Upper lobe of left lung (tissue), 4 donors: ENCODE data around the gene RHBG.

Experiments used
- EP300 ChIP-seq, 4 donors: sonication (generic); formaldehyde crosslinking; IDR thresholded peaks; one replicate each; pipeline ENCODE4 v1.5.1; 2017; ENCODE audit warnings: antibody characterized with exemption in 4 of 4, control low read depth in 2 of 4
- POLR2A ChIP-seq, 4 donors: fragments of 450-650 bp; IDR thresholded peaks; one replicate each; pipeline ENCODE4 v1.5.1; 2016 to 2017; ENCODE audit warnings: antibody characterized with exemption in 4 of 4, mild to moderate bottlenecking in 2 of 4
- POLR2AphosphoS5 ChIP-seq, 2 donors: sonication (generic); formaldehyde crosslinking; IDR thresholded peaks; one replicate each; pipeline ENCODE4 v1.5.1; 2017; ENCODE audit warnings: antibody characterized with exemption in 2 of 2
- TF ChIP-seq, protein P1 (sequence below), 6 experiments: fragments of 450-650 bp in 4 of 6; fragments of 200-600 bp in 2 of 6; sonication (generic) in 2 of 6; IDR thresholded peaks; one replicate each; pipeline ENCODE4 v1.5.1; 2016 to 2019; ENCODE audit warnings: antibody characterized with exemption in 6 of 6

DNA sequence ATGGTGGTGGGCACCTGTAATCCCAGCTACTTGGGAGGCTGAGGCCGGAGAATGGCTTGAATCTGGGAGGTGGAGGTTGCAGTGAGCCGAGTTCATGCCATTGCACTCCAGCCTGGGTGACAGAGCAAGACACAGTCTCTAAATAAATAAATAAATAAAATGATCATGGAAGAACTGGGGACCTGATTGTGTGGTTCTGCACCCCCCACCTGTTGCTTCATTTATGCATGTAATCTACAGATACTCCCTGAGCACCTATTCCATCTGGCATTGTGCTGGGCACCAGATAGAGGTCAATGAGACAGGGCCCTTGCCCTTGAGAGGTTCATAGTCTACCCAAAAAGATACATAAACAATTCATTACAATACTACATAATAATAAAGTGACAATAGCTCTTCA is 11.0 kb upstream of the RHBG start:
- TF ChIP-seq, protein P1, sequence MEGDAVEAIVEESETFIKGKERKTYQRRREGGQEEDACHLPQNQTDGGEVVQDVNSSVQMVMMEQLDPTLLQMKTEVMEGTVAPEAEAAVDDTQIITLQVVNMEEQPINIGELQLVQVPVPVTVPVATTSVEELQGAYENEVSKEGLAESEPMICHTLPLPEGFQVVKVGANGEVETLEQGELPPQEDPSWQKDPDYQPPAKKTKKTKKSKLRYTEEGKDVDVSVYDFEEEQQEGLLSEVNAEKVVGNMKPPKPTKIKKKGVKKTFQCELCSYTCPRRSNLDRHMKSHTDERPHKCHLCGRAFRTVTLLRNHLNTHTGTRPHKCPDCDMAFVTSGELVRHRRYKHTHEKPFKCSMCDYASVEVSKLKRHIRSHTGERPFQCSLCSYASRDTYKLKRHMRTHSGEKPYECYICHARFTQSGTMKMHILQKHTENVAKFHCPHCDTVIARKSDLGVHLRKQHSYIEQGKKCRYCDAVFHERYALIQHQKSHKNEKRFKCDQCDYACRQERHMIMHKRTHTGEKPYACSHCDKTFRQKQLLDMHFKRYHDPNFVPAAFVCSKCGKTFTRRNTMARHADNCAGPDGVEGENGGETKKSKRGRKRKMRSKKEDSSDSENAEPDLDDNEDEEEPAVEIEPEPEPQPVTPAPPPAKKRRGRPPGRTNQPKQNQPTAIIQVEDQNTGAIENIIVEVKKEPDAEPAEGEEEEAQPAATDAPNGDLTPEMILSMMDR (IDR thresholded peaks at IDR 0.05) = no peak
- TF ChIP-seq POLR2AphosphoS5 (IDR thresholded peaks at IDR 0.05) = no peak
- no peak for TF ChIP-seq POLR2A (IDR thresholded peaks at IDR 0.05)
- TF ChIP-seq EP300 (IDR thresholded peaks at IDR 0.05) = no peak
